ENCODE data around the gene MICU1.
"Not testable (repeated sequence)": the region's sequence is repeated elsewhere in the genome, so short reads cannot be mapped to it uniquely, and the experiment has no call there.

Gene MICU1, protein sequence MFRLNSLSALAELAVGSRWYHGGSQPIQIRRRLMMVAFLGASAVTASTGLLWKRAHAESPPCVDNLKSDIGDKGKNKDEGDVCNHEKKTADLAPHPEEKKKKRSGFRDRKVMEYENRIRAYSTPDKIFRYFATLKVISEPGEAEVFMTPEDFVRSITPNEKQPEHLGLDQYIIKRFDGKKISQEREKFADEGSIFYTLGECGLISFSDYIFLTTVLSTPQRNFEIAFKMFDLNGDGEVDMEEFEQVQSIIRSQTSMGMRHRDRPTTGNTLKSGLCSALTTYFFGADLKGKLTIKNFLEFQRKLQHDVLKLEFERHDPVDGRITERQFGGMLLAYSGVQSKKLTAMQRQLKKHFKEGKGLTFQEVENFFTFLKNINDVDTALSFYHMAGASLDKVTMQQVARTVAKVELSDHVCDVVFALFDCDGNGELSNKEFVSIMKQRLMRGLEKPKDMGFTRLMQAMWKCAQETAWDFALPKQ

DNA sequence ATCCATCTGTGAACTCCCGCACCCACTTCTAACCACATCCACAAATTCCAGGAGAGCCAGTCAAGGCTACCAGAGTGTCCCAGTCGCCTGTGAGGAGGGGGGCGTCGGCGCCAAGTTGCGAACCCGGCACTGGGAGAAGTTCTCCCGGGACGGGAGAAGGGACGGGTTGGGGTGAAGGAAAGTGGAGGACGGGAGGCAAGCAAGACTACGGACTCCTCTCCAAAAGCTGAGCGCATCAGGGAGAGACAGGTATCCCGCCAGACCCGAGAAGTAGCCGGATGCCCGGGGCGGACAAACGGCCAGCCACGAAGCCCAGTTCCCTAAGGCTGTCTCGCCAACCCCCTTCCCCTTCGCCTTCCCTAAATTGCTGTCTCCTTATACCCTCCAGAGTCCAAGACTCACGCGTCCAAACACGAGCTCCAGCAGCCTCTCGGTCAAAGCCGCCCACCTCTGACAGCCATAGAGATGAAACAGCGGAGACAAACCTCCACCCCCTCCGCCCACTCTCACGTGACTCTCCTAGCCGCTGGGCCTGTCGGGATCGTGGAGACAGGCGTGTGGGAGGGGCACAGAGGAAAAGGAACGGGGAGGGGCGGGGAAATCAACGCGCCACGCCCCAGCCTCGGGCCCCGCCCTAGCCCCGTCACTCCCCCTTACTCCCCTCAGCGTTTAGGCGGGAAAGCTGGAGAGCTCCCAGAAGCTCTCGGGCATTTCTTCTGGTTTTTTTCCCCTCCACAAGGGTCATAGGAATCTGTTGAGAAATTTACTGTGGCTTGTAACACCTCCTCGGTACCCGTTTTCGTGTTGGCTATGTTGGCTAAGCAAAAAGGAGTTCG is at the start of gene MICU1:
TSS of gene MICU1 (minus strand) at position 472 of the 836 bp plus-strand sequence. CDS start 59,286 bp downstream, outside the sequence.
- peak; percentile 90 for DNase-seq (ENCODE audit: low read depth)

DNA sequence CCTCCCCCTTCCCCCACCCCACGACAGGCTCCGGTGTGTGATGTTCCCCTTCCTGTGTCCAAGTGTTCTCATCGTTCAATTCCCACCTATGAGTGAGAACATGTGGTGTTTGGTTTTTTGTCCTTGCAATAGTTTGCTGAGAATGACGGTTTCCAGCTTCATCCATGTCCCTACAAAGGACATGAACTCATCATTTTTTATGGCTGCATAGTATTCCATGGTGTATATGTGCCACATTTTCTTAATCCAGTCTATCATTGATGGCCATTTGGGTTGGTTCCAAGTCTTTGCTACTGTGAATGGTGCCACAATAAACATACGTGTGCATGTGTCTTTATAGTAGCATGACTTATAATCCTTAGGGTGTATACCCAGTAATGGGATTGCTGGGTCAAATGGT is 48.3 kb upstream of the MICU1 start:
- not testable (repeated sequence) for DNase-seq (ENCODE audit: low read depth)

DNA sequence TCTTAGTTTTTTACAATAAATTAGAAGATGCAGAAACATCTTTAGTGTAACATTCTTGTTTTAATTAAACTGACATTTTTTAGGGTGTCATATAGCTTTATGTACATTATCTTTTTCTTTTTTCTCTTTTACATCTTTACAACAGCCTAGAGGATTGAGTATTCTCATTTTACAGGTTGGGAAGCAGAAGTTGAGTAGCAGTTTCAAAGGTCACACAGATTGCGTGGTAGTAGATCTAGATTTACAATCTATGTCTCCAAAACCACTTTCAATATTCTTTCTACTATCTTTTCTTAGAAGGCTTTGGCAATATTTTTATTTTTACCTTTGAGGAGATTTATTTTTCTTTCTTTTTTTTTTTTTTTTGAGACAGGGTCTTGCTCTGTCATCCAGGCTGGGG is 47.4 kb upstream of the MICU1 start:
- DNase-seq (ENCODE audit: low read depth) = no peak

DNA sequence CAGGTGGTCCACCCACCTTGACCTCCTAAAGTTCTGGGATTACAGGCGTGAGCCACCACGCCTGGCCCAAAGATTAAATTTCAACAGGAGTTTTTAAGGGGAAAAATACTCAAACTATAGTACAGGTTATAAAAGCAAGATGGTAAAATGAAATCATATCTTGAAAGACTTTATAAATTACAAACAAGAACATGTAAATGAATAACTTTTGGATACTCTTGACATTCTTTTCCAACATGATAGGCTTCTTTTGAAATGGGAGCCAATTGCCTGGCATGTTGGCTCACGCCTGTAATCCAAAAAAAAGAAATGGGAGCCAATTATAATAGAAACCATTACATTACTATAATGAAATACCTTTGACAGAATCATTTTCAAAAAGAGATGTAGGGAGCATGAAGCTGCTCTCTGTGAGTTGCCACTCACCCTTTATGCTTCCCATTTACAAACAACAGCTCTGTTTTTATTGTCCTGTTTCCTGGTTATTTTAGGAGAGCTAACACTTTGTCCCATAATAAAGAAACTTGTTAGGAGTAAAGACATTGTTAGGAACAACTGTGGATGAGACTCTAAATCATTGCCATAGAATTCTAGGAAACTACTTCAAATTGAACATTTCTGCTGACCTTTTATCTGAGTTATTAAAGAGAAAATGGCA is 41.5 kb upstream of the MICU1 start:
- DNase-seq (ENCODE audit: low read depth) = no peak

DNA sequence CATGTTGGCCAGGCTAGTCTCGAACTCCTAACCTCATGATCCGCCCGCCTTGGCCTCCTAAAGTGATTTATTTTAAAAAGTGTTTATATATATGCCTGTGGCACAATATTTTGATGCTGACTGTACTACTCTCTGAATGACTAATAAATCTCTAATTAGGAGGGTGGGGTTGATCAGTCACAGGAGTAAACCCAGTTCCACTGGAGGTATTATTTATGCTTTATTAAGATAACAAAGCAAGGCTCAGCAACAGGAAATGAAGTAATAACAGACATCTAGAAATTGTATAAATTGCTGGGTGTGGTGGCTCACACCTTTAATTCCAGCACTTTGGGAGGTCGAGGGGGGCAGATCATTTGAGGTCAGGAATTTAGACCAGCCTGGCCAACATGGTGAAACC is 40.0 kb upstream of the MICU1 start:
- no peak for DNase-seq (ENCODE audit: low read depth)

DNA sequence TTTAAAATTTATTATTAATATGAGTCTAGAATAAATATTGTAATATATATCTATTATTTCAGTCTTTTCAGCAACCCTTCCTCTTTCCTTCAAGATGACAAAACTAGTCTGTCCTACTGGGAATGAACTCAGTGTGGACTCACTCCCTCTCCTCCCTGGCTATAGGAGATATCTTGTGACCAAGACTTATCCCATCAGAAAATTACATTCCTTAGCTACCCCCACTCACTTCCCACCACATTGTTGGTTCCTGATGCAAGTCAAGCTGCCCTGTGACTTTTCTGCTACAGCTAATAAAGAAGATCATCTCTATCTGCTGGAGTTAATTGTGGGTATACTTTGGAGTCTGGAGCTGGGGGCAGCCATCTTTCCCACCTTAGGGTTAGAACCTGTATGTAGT is 38.1 kb upstream of the MICU1 start:
- DNase-seq (ENCODE audit: low read depth) = no peak

DNA sequence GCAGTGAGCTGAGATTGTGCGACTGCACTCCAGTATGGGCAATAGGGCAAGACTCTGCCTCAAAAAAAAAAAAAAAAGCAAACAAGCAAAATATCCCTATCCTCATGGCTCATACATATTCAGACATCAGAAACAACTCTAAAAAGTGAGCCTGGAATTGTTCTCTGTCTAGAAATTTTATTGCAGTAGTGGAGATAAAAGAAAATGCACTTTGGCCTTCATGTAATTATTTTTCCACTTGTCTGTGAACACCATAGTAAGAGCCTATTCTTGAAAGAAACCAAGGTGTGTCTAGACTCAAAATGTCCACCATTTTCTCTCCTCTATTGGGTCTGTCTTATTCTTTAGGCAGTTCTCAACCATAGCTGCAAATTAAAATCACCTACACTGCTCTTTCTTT is 35.6 kb upstream of the MICU1 start:
- DNase-seq (ENCODE audit: low read depth) = no peak

DNA sequence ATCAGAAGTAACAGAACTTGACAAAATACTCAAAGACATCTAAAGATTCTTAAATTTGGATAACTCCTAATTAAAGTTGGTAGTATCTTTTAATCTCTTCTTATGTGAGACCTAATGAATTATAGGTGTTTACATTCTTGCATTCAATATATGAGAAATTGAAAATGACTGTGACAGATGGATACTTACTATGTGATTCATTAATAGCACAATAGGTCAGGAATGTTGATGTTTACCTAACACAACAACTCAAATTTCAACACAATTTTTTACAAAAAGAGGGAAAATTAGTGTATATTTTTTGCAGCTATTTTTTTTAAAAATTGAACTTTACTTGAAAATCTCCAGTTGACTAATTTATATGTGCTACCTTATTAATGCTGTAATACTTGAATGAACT is 34.3 kb upstream of the MICU1 start:
- DNase-seq (ENCODE audit: low read depth) = no peak

DNA sequence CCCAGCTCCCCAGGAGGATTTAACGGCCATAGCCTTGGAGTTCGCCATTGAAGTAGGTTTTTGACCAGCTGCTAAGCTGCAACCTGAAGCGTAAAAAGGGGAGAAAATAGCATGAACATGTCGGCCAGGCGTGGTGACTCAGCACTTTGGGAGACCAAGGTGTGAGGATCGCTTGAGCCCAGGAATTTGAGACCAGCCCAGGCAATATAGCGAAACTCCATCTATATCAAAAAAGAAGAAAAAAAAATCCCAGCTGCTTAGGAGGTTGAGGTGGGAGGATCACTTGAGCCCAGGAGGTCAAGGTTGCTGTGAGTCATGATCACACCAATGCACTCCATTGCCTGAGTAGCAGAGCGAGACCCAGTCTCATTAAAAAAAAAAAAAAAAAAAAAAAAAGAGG is 33.8 kb upstream of the MICU1 start:
- DNase-seq (ENCODE audit: low read depth) = no peak

DNA sequence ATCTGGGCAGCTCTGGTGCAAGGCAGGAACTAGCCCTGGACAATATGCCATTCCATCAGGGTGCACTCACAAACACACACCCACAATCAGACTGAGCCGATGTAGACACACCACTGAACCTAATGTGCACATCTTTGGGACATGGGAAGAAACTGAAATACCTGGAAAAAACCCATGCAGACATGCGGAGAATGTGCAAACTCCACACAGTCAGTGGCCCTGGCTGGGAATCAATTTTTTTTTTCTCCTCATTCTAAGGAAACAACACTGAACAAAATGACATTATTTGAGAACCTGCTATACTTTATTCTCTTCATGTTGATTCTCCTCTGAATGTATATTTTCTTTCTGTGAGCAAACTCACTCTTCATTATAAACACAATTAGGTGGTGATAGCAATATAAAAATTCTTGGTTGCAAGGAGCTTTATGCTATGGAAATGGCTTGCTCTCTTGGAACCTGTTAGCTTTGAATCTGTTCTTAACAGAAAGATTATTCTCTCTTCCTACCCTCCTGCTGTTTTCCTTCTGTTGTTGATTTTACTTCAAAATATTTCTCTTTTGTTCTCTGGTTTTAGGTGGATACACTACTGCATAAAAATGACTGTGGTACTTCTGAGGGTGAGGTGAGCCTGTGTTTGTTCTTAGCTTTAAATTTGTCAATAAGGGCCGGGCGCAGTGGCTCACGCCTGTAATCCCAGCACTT is 33.0 kb upstream of the MICU1 start:
- DNase-seq (ENCODE audit: low read depth) = no peak

DNA sequence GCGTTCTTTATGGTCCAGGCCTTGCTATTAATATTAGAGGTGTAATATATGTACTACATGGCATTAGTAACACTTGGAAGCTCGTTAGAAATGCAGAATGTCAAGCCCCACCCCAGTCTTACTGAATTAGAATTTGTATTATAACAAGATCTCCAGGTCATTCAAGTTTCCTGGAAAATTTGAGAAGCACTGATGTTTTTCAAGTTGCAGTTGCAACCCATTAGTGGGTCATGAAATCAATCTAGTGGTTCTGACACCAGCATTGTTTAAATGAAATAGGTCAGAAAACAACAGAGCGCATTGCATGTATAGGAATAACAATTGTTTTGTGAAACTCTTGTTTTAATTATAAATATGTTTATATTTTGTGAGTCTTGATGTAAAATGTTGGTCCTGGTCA is 28.8 kb upstream of the MICU1 start:
- no peak for DNase-seq (ENCODE audit: low read depth)

DNA sequence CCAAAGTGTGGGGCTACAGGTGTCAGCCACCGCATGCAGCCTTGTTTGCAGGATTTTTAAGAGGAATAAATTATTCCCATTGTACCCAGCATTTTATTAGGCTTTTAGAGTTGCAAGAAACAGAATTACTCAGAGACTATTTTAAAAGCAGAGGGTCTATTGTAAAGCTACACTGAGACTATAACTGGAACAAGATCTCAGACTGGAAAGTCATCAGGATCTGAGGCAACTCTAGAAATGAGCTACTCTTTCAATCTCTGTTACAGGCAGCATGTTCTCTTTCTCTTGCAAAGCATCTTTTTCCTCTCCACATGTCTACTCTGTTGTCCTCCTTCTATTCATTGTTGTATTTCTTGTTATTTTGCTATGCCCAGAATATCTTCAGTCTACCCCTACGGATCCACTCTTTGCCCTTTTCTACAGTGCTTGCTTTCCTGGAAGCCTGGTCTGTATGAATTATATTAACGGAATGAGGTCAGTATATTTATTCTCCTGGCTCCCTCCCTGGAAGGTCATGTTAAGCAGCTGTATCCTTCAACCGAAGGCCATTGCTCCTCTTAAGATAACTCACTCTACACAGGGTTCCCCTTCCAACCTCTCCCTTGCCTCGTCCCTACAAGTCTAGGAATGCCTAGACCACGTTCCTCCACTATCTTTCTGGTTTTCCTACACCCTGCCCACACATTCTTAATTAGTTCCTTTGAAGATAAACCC is 27.7 kb upstream of the MICU1 start:
- no peak for DNase-seq (ENCODE audit: low read depth)

DNA sequence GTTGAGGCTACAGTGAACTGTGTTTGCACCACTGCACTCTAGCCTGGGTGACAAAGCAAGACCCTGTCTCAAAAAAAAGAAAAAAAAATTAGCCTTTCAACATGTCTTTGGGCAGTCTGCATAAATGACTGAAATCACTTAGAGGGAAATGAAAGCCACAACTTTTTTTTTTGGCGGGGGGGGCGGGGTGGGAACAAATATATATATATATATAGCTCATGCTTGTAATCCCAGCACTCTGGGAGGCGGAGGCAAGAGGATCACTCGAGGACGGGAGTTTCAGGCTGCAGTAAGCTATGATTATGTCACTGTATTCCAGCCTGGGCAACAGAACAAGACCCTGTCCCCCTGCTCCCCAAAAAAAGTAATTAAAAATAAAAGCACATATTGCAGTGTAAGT is 23.4 kb upstream of the MICU1 start:
- no peak for DNase-seq (ENCODE audit: low read depth)

DNA sequence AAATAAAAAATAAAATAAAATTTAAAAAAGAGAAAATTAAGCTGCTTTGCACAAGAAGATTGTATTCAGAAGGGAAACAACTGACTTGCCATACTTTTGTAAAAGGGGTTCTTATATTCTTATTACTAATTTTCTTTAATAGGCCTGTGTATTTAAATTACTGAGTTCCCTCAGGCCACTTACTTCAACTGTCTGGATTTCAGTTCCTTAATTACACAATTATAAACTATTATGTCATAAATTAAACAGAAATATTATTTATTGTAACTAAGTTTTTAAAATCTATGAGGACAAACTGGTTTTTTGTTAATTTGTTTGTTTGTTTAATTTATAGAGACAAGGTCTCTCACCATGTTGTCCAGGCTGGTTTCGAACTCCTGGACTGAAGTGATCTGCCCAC is 22.4 kb upstream of the MICU1 start:
- DNase-seq (ENCODE audit: low read depth) = no peak

DNA sequence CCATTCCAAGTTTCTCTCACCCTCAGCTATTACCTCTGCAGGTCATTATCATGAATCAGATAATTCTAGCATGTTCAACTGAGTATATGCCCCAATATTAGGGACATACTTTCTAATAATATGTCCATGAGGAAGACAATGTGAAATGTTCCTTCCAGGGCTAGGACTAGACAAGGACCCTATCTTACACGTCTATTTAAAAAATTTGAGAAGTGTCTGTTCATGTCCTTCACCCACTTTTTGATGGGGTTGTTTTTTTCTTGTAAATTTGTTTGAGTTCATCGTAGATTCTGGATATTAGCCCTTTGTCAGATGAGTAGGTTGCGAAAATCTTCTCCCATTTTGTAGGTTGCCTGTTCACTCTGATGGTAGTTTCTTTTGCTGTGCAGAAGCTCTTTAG is 21.1 kb upstream of the MICU1 start:
- not testable (repeated sequence) for DNase-seq (ENCODE audit: low read depth)

DNA sequence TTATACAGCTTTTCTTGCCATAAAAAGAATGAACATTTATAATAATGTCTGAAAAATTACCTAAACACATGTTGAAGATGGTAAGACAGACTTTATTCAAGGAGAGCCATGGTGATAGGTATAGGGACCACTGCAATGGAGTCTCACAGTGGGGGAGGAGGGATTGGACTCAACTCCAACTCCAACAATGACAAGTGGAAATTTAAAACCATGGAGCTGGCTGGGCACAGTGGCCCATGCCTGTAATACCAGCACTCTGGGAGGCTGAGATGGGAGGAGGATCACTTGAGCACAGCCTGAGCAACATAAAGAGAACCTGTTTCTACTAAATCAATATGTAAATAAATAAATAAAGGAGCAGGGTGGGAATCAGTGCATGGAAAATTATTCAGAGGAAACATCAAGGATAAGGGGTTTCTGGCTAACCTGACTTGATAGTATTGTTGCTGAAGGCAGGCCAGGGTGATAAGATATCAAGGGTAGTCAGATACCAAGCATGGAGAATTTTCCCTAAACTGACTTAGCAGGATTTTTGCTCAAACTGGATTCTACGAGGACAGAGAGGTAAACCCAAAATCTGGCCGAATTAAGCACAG is 19.5 kb upstream of the MICU1 start:
- DNase-seq (ENCODE audit: low read depth) = no peak

DNA sequence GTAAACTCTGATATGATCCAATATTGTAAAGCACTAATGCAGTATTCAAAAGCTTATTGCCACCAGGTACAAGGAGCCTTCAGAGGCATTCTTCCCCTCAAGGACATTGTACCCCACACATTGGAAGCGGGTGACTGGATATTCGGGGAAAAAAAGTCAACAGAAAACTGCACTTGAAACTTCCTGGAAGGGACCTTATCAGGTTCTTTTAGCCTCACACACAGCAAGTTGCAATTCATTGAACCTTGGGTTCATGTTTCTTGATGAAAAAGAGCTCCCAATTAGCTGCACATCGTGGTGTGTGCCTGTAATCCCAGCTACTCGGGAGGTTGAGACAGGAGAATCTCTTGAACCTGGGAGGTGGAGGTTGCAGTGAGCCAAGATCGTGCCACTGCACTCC is 16.4 kb upstream of the MICU1 start:
- DNase-seq (ENCODE audit: low read depth) = no peak

DNA sequence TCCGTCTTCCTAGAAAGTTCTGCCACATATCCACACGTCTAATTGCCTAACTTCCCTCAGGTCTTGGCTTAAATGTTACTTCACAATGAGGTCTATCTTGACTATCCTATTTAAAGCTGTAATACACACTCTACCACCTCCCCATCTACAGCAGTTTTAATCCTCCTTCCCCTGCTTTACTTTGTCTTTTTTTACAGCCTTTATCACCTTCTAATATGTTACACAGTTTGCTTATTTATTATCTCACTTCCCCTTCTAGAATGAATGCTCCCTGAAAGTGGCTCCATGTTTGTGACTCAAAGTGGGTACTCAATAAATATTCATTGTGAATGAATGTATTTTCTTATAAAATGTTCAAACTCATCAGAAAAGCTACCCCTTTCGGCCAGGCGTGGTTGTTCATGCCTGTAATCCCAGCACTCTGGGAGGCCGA is 13.6 kb upstream of the MICU1 start:
- DNase-seq (ENCODE audit: low read depth) = no peak

DNA sequence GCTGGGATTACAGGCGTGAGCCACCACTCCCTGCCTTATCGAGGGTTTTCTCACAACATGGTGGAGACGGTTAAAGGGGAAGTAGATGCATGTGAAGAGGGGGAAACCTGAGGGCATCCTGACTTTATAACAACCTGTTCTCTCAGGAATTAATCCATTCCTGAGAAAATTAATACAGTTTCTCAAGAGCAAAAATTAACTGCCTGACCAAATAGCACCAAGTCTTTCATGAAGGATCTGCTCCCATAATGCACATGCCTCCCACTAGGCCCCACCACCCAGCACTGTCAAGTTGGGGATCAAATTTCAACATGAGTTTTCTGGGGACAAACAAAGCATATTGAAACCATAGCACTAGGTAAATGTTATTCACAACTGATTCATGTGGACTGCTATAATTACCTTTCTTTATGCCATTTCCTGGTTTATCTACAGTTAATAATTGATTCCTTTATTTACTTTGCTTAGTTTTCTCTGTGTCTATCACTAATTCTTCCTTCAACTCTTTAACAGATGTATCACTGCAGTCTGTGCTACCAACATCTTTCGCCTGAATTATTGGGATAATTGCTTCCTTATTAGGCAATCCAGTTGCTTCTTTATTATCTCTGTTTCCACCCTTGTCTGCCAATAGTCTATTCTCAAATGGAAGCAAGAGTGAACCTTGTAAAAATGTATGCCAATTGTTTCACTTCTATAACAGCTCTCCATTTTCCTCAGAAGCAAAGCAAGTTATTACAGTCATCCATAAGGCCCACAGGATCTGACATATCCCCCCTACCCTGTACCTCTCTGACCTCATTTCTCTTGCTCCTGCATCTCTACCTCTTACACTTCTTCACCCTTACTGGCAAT is 12.9 kb upstream of the MICU1 start:
- no peak for DNase-seq (ENCODE audit: low read depth)

DNA sequence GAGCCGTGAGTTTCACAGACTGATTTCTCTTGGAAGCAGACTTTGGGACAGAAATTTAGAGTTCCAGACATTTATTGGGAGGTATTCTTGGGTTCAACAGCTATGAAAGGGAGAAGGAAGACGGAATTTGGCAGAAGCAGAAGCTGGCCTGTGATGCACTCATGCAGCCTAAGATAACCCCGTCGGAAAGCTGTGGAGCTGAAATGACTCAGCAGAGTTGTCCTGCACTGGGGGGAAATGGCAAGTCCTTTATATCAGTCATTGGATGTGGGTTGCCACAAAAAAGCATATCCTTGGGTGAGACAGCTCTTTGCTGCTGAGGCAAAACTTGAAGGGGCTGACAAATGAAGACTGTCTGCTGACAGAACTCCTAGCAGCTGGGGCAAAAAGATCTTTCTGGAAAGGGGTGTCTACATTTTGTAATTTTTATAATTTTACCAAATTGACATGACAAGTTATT is 11.5 kb upstream of the MICU1 start:
- peak; percentile 39 for DNase-seq (ENCODE audit: low read depth)
